IPS DF 19.7 (cell line): ENCODE measurements around the gene GOPC.

Experiments used
- DNase-seq: peaks from one replicate; pipeline ENCODE4 v3.0.0-alpha.2; 2013; ENCODE audit warnings: low read depth, low spot score

The GOPC gene

GRCh38 chr6:117595099-117595923 lies 7.0 kb downstream of the GOPC start:
- no peak for DNase-seq

- no peak for DNase-seq
Observed at GRCh38 chr6:117592983-117593759, 9.1 kb downstream of the GOPC start.

DNA sequence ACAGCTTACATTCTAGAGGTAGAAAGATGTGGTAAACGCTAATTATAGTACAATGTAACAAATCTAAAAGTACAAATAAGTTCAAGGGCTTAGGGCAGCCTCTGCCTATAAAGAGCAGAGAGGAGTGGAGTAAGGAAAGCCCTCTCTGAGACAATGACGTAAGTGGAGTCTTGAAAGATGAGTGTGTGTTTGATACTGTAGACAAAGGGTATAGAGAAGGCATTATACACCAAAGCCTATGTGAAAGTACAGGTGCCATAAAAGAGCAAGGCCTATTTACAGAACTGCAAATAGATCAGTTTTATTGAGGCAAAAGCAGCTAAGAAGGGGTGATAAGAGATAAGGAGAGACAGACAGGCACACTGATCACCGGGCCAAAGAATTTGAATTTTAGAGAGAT lies 10.9 kb downstream of the GOPC start:
- DNase-seq, result no peak

DNA sequence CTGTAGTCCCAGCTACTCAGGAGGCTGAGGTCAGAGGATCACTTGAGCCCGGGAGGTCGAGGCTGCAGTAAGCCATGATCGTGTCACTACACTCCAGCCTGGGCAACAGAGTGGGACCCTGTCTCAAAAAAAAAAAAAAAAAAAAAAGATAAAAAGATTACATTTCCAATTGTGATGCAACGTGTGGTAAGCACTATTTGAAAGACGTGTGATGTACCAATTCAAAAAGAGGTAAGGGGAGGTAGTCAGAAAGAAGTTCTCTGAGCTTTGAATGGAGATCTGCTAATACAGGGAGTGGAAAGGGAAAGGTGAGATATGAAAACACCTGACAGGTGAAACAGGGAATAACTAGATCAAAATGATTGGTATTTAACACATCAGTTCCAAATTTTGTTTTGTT lies 11.9 kb downstream of the GOPC start:
- DNase-seq, result no peak

- no peak for DNase-seq
Observed at GRCh38 chr6:117585647-117586046, 16.7 kb downstream of the GOPC start.

DNA sequence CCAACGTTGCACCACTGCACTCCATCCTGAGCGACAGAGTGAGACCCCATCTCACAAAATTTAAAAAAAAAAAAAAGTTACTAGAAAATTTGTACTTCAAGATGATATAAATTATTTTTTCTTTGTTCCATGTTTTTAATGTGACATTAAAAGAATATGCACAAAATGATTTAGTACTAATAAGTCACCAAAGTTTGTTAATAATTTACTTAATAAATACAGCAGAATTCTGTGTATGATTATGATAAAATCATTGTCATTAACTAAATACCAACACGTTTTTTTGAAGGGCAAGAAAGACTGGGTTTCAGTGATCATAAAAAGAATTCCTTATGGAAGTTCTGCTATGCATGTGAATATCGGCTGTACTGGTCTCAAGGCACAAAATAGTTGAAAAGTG lies 28.1 kb downstream of the GOPC start:
- DNase-seq, result no peak

DNA sequence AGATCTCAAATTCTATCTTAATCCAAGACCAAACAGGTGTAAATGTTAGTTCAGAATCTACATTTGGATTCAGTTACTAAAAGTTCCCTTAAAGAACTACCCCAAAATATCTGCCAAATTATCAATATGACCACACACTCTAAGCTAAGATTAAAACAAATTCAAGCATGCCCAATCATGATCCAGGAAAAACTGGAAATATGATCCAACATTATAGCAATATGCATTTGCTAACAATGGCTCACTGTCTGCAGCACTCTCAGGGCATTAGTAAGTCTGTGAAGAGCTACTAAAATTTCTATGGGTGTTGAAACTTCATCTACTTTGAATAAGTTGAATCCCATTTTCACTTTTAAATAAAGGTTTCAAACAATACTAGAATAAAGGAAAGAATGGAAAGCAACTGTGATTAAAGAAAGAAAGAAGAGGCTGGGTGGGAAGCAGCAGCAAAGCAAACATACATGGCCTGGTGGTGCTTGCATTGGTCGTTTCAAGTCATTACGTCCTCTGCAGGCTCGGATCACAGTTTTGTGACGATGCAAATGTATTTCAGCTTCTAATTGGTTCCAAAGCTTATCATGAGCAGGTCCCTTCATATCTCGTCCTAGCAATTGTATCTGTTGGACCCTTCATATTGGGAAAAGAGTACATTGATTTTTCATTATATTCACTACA lies 29.2 kb downstream of the GOPC start:
- DNase-seq, result no peak

GRCh38 chr6:117568831-117569410 lies 33.4 kb downstream of the GOPC start:
- DNase-seq, result no peak

DNA sequence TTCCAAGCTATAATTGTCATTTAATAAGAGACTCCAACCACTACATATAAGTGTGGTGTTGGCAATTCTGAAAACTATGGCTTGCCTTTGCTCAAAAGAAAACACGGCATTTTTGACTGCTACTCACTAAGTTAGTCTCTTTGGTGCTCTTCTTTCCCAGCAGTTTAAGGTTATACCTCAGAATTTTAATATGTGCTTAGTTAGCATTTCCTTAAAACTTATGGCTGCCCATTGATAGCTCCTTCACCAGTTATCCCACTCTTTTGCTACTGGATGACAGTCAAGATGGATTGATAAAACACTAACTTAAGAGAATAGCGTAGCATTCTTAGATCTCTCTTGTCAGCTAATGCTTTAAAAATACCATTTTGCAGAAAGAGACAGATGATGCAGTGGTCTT lies 34.1 kb downstream of the GOPC start:
- DNase-seq, result no peak

DNA sequence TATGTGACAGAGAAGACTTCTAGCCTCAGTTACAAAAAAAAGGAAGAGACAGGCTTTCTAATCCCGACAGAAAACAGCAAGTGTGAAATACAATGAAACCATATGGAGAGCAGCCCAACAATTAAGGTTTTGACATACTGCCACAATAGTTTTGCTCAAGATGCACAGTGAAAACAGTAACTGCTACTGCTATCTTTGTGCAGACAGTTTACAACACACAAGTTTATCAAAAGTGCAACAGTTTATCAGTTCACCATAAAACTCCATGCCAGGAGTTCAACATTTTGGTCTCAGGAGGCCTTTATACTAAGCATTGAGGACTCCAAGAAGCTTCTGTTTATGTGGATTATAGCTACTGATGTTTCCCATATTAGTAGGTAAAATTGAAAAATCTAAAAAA lies 37.6 kb downstream of the GOPC start:
- DNase-seq, result no peak

DNA sequence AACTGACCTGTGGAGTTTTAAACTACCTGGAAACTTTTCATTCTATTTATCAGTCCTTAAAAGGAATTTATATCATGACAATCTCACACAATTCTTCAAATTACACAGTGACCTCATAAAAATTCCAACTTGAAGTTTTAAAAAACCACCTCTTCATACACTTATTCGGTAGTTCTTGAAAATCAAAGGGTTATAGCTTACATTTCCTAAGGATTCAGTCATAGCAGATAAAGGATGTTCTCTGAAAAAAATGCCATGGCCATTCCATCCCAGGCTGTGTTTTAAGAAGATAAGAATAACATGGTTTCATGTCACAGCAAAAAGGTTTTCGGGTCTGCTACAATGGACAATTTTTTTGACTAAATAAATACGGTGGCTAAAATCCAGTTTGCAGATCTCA lies 41.2 kb downstream of the GOPC start:
- DNase-seq, result no peak

DNA sequence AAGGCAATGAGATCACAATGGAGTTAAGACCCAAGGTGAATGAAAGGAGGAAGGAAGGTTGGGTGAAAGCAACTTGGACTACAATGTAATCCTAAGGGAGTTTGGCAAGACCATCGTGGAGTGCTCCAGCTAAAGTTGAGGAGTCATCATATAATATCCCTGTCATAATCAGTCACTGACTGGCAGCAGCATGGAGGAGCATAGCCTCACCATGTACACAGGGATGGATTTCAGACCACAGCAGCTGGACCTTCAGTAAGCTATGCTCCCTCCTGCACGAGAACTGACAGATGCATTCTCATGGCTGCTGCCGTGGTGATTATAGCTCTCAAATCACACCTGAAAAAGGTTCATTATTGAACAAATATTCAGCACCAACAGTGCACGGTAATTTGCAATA lies 43.0 kb downstream of the GOPC start:
- DNase-seq, result no peak

GRCh38 chr6:117558818-117559217 lies 43.5 kb downstream of the GOPC start:
- DNase-seq, result no peak

GRCh38 chr6:117557951-117558350 lies 44.4 kb downstream of the GOPC start:
- no peak for DNase-seq

DNA sequence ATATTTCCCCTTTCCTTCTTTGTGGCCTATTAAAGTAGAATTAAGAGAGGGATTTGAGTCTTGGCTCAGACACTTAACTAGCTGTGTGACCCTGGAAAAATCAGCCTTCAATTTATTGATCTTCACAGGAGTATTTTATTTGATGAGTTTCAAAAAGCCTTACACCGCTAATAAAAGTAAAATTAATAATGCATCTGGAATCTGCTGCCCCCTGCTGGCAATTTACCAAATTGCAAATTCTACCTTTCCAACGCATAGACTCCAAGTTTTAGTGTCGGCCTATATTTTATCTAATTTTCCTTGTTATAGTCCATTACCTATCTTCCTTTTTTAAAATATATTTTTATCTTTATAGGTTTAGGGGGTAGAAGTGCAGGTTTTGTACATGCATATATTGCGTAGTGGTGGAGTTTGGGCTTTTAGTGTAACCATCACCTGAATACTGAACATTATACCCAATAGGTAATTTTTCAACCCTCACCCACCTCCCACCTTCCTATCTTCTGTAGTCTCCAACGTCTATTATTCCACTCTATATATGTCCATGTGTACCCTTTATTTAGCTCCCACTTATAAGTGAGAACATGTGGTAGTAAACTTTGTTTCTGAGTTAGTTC lies 46.3 kb downstream of the GOPC start:
- no peak for DNase-seq

DNA sequence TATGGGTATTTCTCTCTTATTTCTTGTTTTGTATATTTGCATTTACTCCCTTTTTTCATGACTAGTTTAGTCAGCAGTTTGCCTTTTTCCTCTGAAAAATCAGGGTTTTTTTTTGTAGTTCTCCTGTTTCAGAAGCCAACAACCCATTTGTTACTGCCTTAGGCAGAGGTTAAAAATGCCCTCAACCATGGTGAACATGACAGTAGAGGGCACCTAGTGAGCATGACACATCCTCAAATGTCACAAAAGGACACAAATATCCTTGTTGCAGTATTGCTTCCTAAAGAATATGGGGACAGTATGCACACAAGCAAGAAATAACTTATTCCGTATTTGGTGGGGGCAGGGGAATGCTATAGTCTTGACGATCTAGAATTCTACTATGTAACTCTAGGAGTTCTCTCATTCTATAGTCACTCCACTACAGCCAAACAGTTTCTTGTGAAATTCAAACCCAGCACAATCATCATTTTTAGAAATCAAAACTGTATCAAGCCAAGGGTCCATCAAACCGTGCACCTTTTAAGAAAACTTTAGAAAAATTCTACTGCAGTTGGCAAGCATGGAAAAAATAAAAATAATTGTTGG lies 47.0 kb downstream of the GOPC start:
- DNase-seq, result no peak

DNA sequence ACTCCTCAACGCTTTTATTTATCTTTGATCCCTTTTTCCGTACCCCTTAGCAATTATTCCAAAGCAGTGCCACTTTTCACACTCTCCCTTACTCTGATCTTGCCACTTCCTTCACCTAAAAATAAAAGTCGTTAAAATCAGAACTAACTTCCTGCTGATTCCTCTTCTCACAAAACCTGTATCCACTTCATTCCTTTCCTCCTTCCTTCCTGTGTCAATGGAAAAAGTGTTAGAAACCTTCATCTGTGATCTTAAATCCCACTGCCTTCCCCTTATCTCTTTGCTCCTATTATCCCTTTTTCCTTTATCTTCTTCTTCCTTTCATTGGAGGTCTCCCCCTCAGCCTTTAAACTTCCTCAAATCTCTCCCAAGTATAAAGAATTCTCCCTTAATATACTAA lies 49.2 kb downstream of the GOPC start:
- DNase-seq, result no peak

- DNase-seq, result no peak
Observed at GRCh38 chr6:117552618-117553017, 49.7 kb downstream of the GOPC start.

DNA sequence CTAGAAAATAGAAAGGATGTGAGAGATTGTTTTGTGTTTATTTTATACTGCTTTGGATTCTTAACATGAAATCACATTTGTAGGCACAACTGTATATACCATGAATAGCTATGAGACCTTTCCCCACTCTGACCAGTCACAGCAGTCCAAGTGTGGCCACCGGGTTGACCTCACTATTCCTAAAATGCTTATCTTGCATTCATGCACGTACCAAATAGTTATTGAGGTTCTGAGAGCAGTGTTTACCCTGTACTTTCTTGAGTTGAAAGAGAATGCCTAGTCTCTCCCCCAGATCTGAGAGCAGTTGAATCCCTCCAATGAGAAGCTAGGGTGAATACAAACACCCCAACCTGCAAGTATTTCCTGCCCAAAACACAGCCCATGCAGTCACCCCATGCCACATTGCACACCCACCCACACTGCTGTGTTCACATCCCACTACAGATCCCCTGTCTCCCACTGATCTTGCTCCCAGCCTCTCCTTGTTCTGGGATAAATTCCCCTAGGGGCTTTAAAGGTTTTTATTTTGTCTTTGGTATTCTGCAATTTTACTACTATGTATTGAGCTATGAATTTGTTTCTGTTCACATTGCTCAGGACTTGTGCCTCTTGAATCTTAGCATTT lies 51.6 kb downstream of the GOPC start:
- DNase-seq, result no peak

GRCh38 chr6:117550078-117550600 lies 52.2 kb downstream of the GOPC start:
- DNase-seq, result no peak

- DNase-seq, result no peak
Observed at GRCh38 chr6:117549611-117550010, 52.7 kb downstream of the GOPC start.
